KMS-11 (cell line): Measurements from ENCODE around the gene PTH1R.

Experiments used
- H2AFZ ChIP-seq: fragments of 200-600 bp; sonication (generic); 2 replicates; pipeline ENCODE4 v1.6.1; 2016; ENCODE audit warnings: antibody characterized with exemption, mixed run types, low read depth
- H3K27ac ChIP-seq: fragments of 200-600 bp; sonication (generic); 2 replicates; pipeline ENCODE4 v1.6.1; 2016; ENCODE audit warnings: mild to moderate bottlenecking, mixed run types
- H3K27me3 ChIP-seq: fragments of 200-600 bp; sonication (generic); 2 replicates; pipeline ENCODE4 v1.6.1; 2017; ENCODE audit warnings: mild to moderate bottlenecking, low read depth, mixed run types, moderate library complexity; ENCODE audit not compliant: insufficient read depth
- H3K36me3 ChIP-seq: fragments of 200-600 bp; sonication (generic); 2 replicates; pipeline ENCODE4 v1.6.1; 2017; ENCODE audit warnings: mild to moderate bottlenecking, mixed run types; ENCODE audit not compliant: insufficient read depth
- H3K4me1 ChIP-seq: fragments of 200-600 bp; sonication (generic); 2 replicates; pipeline ENCODE4 v1.6.1; 2016; ENCODE audit warnings: mild to moderate bottlenecking, low read depth, mixed run types; ENCODE audit not compliant: poor library complexity, severe bottlenecking
- H3K4me2 ChIP-seq: fragments of 200-600 bp; sonication (generic); 2 replicates; pipeline ENCODE4 v1.7.0; 2016; ENCODE audit warnings: mild to moderate bottlenecking, mixed run types
- H3K4me3 ChIP-seq: fragments of 200-600 bp; sonication (generic); IDR thresholded peaks from 2 replicates; pipeline ENCODE4 v1.6.1; 2017; ENCODE audit warnings: low read depth, low read length, mixed read lengths; ENCODE audit not compliant: insufficient read depth
- H3K79me2 ChIP-seq: fragments of 200-600 bp; sonication (generic); 2 replicates; pipeline ENCODE4 v1.6.1; 2016; ENCODE audit warnings: low read depth, mixed run types; ENCODE audit not compliant: insufficient read depth
- H3K9ac ChIP-seq: fragments of 200-600 bp; sonication (generic); 2 replicates; pipeline ENCODE4 v1.6.1; 2016; ENCODE audit warnings: mild to moderate bottlenecking, mixed run types
- H4K20me1 ChIP-seq: fragments of 200-600 bp; sonication (generic); 2 replicates; pipeline ENCODE4 v1.6.1; 2016; ENCODE audit warnings: mild to moderate bottlenecking, mixed run types; ENCODE audit not compliant: insufficient read depth
- TF ChIP-seq, protein P1 (sequence below): fragments of 200-600 bp; sonication (generic); conservative IDR thresholded peaks from 2 replicates; pipeline ENCODE4 v1.6.1; 2017; ENCODE audit warnings: low read depth, mild to moderate bottlenecking, antibody characterized with exemption, low read length, moderate library complexity, mixed read lengths

Gene PTH1R

DNA sequence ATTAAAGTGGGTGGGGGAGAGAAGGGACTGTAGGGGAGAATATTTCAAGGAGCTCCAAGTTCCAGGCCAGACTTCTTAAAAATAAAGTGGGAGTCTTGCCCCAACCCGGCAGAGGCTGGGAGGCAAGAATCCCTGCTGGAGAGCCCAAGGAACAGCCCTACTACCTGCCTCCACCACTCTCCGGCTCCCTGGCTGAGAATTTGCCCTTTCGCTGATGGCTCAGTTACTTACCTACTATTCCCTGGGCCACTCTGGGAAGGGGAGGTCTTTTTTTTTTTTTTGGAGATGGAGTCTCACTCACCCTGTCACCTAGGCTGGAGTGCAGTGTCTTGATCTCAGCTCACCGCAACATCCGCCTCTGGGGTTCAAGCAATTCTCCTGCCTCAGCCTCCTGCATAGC is 29.8 kb upstream of the PTH1R start:
- Histone ChIP-seq H4K20me1 (no peaks in the 10 kb centered on the region), H3K9ac (no peak overlapping the region), H3K79me2 (no peaks in the 10 kb centered on the region), H3K27ac (no peak overlapping the region), H3K36me3 (no peaks in the 10 kb centered on the region), H3K4me1 (no peaks in the 10 kb centered on the region), H3K4me2 (no peak overlapping the region), H2AFZ (no peak overlapping the region), H3K4me3 (no peak overlapping the region), H3K27me3 (no peaks in the 10 kb centered on the region)
- TF ChIP-seq, protein P1, sequence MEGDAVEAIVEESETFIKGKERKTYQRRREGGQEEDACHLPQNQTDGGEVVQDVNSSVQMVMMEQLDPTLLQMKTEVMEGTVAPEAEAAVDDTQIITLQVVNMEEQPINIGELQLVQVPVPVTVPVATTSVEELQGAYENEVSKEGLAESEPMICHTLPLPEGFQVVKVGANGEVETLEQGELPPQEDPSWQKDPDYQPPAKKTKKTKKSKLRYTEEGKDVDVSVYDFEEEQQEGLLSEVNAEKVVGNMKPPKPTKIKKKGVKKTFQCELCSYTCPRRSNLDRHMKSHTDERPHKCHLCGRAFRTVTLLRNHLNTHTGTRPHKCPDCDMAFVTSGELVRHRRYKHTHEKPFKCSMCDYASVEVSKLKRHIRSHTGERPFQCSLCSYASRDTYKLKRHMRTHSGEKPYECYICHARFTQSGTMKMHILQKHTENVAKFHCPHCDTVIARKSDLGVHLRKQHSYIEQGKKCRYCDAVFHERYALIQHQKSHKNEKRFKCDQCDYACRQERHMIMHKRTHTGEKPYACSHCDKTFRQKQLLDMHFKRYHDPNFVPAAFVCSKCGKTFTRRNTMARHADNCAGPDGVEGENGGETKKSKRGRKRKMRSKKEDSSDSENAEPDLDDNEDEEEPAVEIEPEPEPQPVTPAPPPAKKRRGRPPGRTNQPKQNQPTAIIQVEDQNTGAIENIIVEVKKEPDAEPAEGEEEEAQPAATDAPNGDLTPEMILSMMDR: no peak

- no peak overlapping the region for H3K27ac ChIP-seq
- H3K27me3 ChIP-seq: no peaks in the 10 kb centered on the region
- H3K9ac ChIP-seq: no peak overlapping the region
- H3K4me3 ChIP-seq: no peak overlapping the region
- H3K4me1 ChIP-seq: no peaks in the 10 kb centered on the region
- no peaks in the 10 kb centered on the region for H3K36me3 ChIP-seq
- no peaks in the 10 kb centered on the region for H3K79me2 ChIP-seq
- no peak overlapping the region for H2AFZ ChIP-seq
- H3K4me2 ChIP-seq: no peak overlapping the region
- H4K20me1 ChIP-seq: no peaks in the 10 kb centered on the region
- TF ChIP-seq, protein P1: no peak; the same call in 1 of the 2 replicates
Observed at GRCh38 chr3:46848271-46849044, 29.1 kb upstream of the PTH1R start.

DNA sequence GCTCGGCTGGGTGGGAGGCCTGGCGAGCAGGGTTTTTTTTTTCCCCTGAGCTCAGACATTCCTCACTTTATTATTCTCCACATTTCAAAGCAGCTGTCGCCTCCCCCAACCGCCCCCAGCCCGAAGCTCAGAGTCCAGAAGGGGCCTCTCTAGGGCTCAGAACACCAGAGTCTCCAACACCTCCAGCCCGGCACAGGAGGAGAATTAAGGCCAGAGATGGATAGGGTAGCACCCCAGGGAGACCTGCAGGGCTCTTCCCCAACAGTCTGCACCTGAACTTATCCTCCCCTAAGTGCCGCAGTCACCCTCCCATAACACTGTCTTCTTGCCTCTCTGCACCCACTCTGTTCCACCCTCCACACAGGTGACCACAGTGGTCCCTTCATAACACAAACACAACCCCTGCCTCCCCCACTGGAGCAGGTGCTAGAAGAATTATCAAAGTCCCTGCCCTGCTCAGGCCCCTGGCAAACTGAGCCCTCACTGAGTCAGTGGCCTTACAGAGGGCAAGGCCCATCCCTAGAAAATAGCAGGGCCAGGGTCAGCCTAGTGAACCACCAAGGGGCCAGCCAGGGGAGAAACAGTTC is 28.4 kb upstream of the PTH1R start:
- Histone ChIP-seq H4K20me1 (no peaks in the 10 kb centered on the region), H3K36me3 (no peaks in the 10 kb centered on the region), H3K79me2 (no peaks in the 10 kb centered on the region), H3K9ac (no peak overlapping the region), H2AFZ (no peak overlapping the region), H3K4me1 (no peaks in the 10 kb centered on the region), H3K27ac (no peak overlapping the region), H3K4me2 (no peak overlapping the region), H3K4me3 (no peak overlapping the region), H3K27me3 (no peaks in the 10 kb centered on the region)
- TF ChIP-seq, protein P1: no peak

DNA sequence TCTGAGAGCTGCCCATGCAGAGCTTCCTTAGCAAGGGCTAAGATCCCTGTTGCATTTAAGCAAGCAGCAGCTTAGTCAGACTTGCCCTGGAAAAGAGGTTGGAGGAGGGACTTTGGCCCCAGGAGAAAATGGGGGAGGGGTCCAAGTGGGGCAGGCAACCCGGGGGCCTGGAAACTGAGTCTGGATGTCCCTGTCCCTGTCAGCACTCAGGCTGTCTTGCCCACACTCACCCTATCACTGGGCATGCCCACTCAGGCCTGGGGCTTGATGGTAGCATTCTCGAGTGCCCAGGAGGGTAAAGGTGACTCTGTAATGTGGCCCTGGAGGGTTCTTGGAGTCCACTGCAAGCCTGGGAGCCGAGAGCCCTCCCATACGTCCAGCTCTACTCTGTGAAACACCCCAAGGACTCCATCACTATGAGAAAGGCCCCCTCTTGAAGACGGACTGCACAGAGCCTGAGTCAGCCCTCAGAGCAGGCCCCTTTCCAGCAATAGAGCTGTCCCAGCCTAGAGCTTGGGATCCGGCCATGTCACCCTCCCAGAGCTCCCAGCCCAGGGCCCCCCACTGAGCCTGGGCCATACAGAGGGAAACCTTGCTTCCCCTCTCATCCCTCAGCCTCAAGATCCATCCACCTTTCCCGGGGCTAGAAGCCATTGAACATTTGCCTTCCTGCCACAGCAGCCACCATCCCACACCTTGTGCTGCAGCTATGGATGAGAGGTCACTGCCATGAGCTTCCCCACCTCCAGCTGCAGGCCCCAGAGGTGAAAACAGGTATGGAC is 27.6 kb upstream of the PTH1R start:
- H4K20me1 ChIP-seq: no peaks in the 10 kb centered on the region
- H3K36me3 ChIP-seq: no peaks in the 10 kb centered on the region
- H3K9ac ChIP-seq: no peak overlapping the region

More for the DNA sequence above, 27.6 kb upstream of the PTH1R start:
- H2AFZ ChIP-seq: no peak overlapping the region
- H3K4me2 ChIP-seq: no peak overlapping the region
- no peaks in the 10 kb centered on the region for H3K4me1 ChIP-seq
- no peak overlapping the region for H3K27ac ChIP-seq
- H3K27me3 ChIP-seq: no peaks in the 10 kb centered on the region
- no peaks in the 10 kb centered on the region for H3K79me2 ChIP-seq
- TF ChIP-seq, protein P1: no peak
- no peak overlapping the region for H3K4me3 ChIP-seq
